H9 (cell line): ENCODE measurements around the gene BCAR3. TPM values are rescaled to one million over a fixed set of nuclear protein-coding genes. Genes with fewer than 3 reads are reported as not detected.

Experiments used
- DNase-seq: peaks from one replicate; pipeline ENCODE4 v3.0.0-alpha.2; 2017
- H2AFZ ChIP-seq: one replicate; pipeline ENCODE4 v1.6.1; 2013; ENCODE audit warnings: mild to moderate bottlenecking, low read length, control low read depth, moderate library complexity
- H2AK5ac ChIP-seq: 2 replicates; pipeline ENCODE4 v1.6.1; 2013; ENCODE audit warnings: low read length, control low read depth, mixed read lengths; ENCODE audit not compliant: insufficient read length
- H2BK120ac ChIP-seq: one replicate; pipeline ENCODE4 v1.6.1; 2013; ENCODE audit warnings: low read depth, mild to moderate bottlenecking, low read length, control low read depth, inconsistent platforms; ENCODE audit not compliant: poor library complexity, severe bottlenecking
- H2BK12ac ChIP-seq: 2 replicates; pipeline ENCODE4 v1.6.1; 2013; ENCODE audit warnings: low read length, control low read depth, mixed read lengths, low read depth; ENCODE audit not compliant: insufficient read length
- H2BK15ac ChIP-seq: 2 replicates; pipeline ENCODE4 v1.6.1; 2013; ENCODE audit warnings: low read depth, low read length, control low read depth
- H2BK20ac ChIP-seq: one replicate; pipeline ENCODE4 v1.6.1; 2013; ENCODE audit warnings: low read depth, mild to moderate bottlenecking, low read length, control low read depth, inconsistent platforms; ENCODE audit not compliant: poor library complexity, severe bottlenecking
- H2BK5ac ChIP-seq: 2 replicates; pipeline ENCODE4 v1.6.1; 2013; ENCODE audit warnings: low read length, control low read depth, mixed read lengths; ENCODE audit not compliant: insufficient read length
- H3K14ac ChIP-seq: 2 replicates; pipeline ENCODE4 v1.6.1; 2013; ENCODE audit warnings: low read length, control low read depth; ENCODE audit not compliant: insufficient read depth
- H3K18ac ChIP-seq: 2 replicates; pipeline ENCODE4 v1.6.1; 2013; ENCODE audit warnings: low read depth, mild to moderate bottlenecking, mixed read lengths, low read length, control low read depth; ENCODE audit not compliant: insufficient read length
- H3K23ac ChIP-seq: 2 replicates; pipeline ENCODE4 v1.6.1; 2013; ENCODE audit warnings: low read length, control low read depth, mixed read lengths, low read depth; ENCODE audit not compliant: insufficient read length
- H3K23me2 ChIP-seq: 2 replicates; pipeline ENCODE4 v1.6.1; 2013; ENCODE audit warnings: low read depth, mild to moderate bottlenecking, mixed read lengths, low read length, control low read depth; ENCODE audit not compliant: insufficient read length, poor library complexity, severe bottlenecking
- H3K27ac ChIP-seq: 2 replicates; pipeline ENCODE4 v1.5.1; 2013; ENCODE audit warnings: low read length, control low read depth, mixed read lengths, low read depth; ENCODE audit not compliant: insufficient read length
- H3K27me3 ChIP-seq: 2 replicates; pipeline ENCODE4 v1.6.1; 2013; ENCODE audit warnings: low read length, control low read depth, inconsistent platforms; ENCODE audit not compliant: insufficient read depth
- H3K4ac ChIP-seq: 2 replicates; pipeline ENCODE4 v1.6.1; 2013; ENCODE audit warnings: low read depth, mild to moderate bottlenecking, control low read depth, inconsistent platforms, low read length, moderate library complexity
- H3K4me1 ChIP-seq: 2 replicates; pipeline ENCODE4 v1.6.1; 2013; ENCODE audit warnings: low read length, control low read depth, inconsistent platforms; ENCODE audit not compliant: insufficient read depth
- H3K4me2 ChIP-seq: 2 replicates; pipeline ENCODE4 v1.6.1; 2013; ENCODE audit warnings: low read length, control low read depth, mixed read lengths; ENCODE audit not compliant: insufficient read length, insufficient read depth
- H3K56ac ChIP-seq: 2 replicates; pipeline ENCODE4 v1.6.1; 2013; ENCODE audit warnings: low read depth, mild to moderate bottlenecking, mixed read lengths, low read length, control low read depth; ENCODE audit not compliant: insufficient read length
- H3K79me1 ChIP-seq: 2 replicates; pipeline ENCODE4 v1.6.1; 2013; ENCODE audit warnings: low read depth, mild to moderate bottlenecking, moderate library complexity, low read length, control low read depth, inconsistent platforms; ENCODE audit not compliant: insufficient read depth, poor library complexity, severe bottlenecking
- H3K79me2 ChIP-seq: 2 replicates; pipeline ENCODE4 v1.6.1; 2013; ENCODE audit warnings: low read length, control low read depth, inconsistent platforms; ENCODE audit not compliant: insufficient read depth
- H3K9ac ChIP-seq: 2 replicates; pipeline ENCODE4 v1.6.1; 2013; ENCODE audit warnings: low read length, control low read depth, mixed read lengths; ENCODE audit not compliant: insufficient read length; ENCODE audit errors: extremely low read depth
- H3K9me3 ChIP-seq: one replicate; pipeline ENCODE4 v1.6.1; 2013; ENCODE audit warnings: low read depth, low read length, inconsistent platforms; ENCODE audit not compliant: control insufficient read depth
- H3T11ph ChIP-seq: one replicate; pipeline ENCODE4 v1.6.1; 2013; ENCODE audit warnings: mild to moderate bottlenecking, low read length, control low read depth, inconsistent platforms
- H4K20me1 ChIP-seq: one replicate; pipeline ENCODE4 v1.6.1; 2013; ENCODE audit not compliant: control insufficient read depth, insufficient read length, insufficient read depth
- H4K5ac ChIP-seq: 2 replicates; pipeline ENCODE4 v1.6.1; 2013; ENCODE audit warnings: low read depth, mild to moderate bottlenecking, mixed read lengths, low read length, control low read depth; ENCODE audit not compliant: insufficient read length
- H4K8ac ChIP-seq: replicated peaks from 2 replicates; pipeline ENCODE4 v1.6.1; 2013; ENCODE audit warnings: low read length, control low read depth, mixed read lengths, low read depth; ENCODE audit not compliant: insufficient read length
- H4K91ac ChIP-seq: 2 replicates; pipeline ENCODE4 v1.6.1; 2013; ENCODE audit warnings: low read depth, mild to moderate bottlenecking, moderate library complexity, mixed read lengths, low read length, control low read depth; ENCODE audit not compliant: insufficient read length
- H3K27ac Mint-ChIP-seq, 3 experiments: 2 replicates in 2 of 3; 3 replicates in 1 of 3; pipeline ENCODE4 v1.8.0; 2020 to 2021; ENCODE audit warnings: mixed read lengths in 3 of 3, mild to moderate bottlenecking in 1 of 3, moderate library complexity in 1 of 3
- H3K27me3 Mint-ChIP-seq: 2 replicates; pipeline ENCODE4 v1.8.0; 2021; ENCODE audit warnings: low read depth, mild to moderate bottlenecking, moderate library complexity, mixed read lengths
- H3K36me3 Mint-ChIP-seq, 3 experiments: 2 replicates in 2 of 3; 3 replicates in 1 of 3; pipeline ENCODE4 v1.8.0; 2020 to 2021; ENCODE audit warnings: low read depth in 3 of 3, mixed read lengths in 3 of 3; ENCODE audit not compliant: insufficient read depth in 1 of 3
- H3K4me1 Mint-ChIP-seq, 2 experiments: 2 replicates each; pipeline ENCODE4 v1.8.0; 2020; ENCODE audit warnings: mixed read lengths in 2 of 2
- H3K4me3 Mint-ChIP-seq, 2 experiments: 2 replicates in 1 of 2; 3 replicates in 1 of 2; pipeline ENCODE4 v1.8.0; 2020 to 2021; ENCODE audit warnings: mild to moderate bottlenecking in 2 of 2, mixed read lengths in 2 of 2, moderate library complexity in 1 of 2
- H3K9me3 Mint-ChIP-seq, 2 experiments: 2 replicates in 1 of 2; 3 replicates in 1 of 2; pipeline ENCODE4 v1.8.0; 2020; ENCODE audit warnings: mild to moderate bottlenecking in 2 of 2, mixed read lengths in 2 of 2, moderate library complexity in 1 of 2
- WGBS: extraction: QIAGEN DNeasy Blood & Tissue Kit; methylation state at CpG from one replicate; pipeline ENCODE4 v1.1.7; 2013; ENCODE audit warnings: missing lambda C conversion rate, low lambda C conversion rate, mixed read lengths; ENCODE audit not compliant: insufficient read length; ENCODE audit errors: extremely low coverage; 5-methylcytosine and 5-hydroxymethylcytosine counted together
- total RNA-seq: library from RNA; stranded (reverse); gene quantifications from 2 replicates; pipeline ENCODE4 v1.2.1, GENCODE V29; 2021
- TF ChIP-seq, protein P1 (sequence below): fragments of 200-600 bp; sonication (generic); conservative IDR thresholded peaks from 3 replicates; pipeline ENCODE4 v1.8.0; 2021; ENCODE audit warnings: antibody characterized with exemption, mild to moderate bottlenecking

The BCAR3 gene
- total RNA-seq, 1 experiment from 2014 or later = 4.9 TPM

DNA sequence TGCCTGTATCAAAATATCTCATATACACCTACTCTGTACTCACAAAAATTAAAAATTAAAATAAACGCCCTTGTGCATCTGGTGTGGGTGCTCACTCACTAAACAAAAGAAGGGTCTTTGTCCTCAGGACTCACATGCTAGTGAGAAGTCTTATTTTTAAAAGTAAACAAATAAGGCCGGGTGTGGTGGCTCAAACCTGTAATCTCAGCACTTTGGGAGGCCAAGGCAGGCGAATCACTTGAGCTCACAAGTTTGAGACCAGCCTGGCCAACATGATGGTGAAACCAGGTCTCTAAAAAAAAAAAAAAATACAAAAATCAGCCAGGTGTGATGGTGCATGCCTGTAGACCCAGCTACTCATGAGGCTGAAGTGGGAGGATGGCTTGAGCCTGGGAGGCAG is 51.5 kb downstream of the BCAR3 start:
- TF ChIP-seq, protein P1, sequence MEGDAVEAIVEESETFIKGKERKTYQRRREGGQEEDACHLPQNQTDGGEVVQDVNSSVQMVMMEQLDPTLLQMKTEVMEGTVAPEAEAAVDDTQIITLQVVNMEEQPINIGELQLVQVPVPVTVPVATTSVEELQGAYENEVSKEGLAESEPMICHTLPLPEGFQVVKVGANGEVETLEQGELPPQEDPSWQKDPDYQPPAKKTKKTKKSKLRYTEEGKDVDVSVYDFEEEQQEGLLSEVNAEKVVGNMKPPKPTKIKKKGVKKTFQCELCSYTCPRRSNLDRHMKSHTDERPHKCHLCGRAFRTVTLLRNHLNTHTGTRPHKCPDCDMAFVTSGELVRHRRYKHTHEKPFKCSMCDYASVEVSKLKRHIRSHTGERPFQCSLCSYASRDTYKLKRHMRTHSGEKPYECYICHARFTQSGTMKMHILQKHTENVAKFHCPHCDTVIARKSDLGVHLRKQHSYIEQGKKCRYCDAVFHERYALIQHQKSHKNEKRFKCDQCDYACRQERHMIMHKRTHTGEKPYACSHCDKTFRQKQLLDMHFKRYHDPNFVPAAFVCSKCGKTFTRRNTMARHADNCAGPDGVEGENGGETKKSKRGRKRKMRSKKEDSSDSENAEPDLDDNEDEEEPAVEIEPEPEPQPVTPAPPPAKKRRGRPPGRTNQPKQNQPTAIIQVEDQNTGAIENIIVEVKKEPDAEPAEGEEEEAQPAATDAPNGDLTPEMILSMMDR = no peak
- Histone ChIP-seq H3K27me3 (no peaks in the 10 kb centered on the region), H3K27ac (no peak overlapping the region), H3K79me2 (no peaks in the 10 kb centered on the region), H3K4me2 (no peak overlapping the region), H4K8ac (no peak overlapping the region), H4K20me1 (no peaks in the 10 kb centered on the region), H3T11ph (no peak overlapping the region), H2BK20ac (no peak overlapping the region), H4K5ac (no peak overlapping the region), H3K18ac (no peak overlapping the region), H4K91ac (no peak overlapping the region), H3K56ac (no peak overlapping the region), H2AFZ (no peak overlapping the region), H2BK5ac (no peak overlapping the region), H2BK120ac (no peak overlapping the region), H3K4me1 (no peaks in the 10 kb centered on the region), H2BK12ac (no peak overlapping the region), H3K9me3 (no peaks in the 10 kb centered on the region), H3K23me2 (no peaks in the 10 kb centered on the region), H3K14ac (no peak overlapping the region), H3K79me1 (no peaks in the 10 kb centered on the region), H3K23ac (no peak overlapping the region), H3K4ac (no peak overlapping the region), H2BK15ac (no peak overlapping the region), H2AK5ac (no peak overlapping the region), H3K9ac (no peak overlapping the region)
- no peaks in the 10 kb centered on the region for H3K27me3 Mint-ChIP-seq
- H3K36me3 Mint-ChIP-seq = peaks cover 11 to 21% (median 15%) of the 10 kb centered on the region in 3 experiments
- DNase-seq = no peak
- no peak overlapping the region for H3K27ac Mint-ChIP-seq
- WGBS = no CpG with 5 or more reads among the region's 3 CpGs
- peaks cover 8 to 14% of the 10 kb centered on the region in 2 experiments for H3K9me3 Mint-ChIP-seq
- H3K4me3 Mint-ChIP-seq = no peak overlapping the region
- peaks cover 6 to 14% of the 10 kb centered on the region in 2 experiments for H3K4me1 Mint-ChIP-seq
